GM12872 (cell line): ENCODE results near the gene LARP4.

Source experiments
- TF ChIP-seq, protein P1 (sequence below): IDR thresholded peaks from 3 replicates; pipeline ENCODE4 v1.5.1; 2011; ENCODE audit warnings: low read depth, mild to moderate bottlenecking, low read length, moderate library complexity; ENCODE audit not compliant: insufficient read depth

LARP4 gene

DNA sequence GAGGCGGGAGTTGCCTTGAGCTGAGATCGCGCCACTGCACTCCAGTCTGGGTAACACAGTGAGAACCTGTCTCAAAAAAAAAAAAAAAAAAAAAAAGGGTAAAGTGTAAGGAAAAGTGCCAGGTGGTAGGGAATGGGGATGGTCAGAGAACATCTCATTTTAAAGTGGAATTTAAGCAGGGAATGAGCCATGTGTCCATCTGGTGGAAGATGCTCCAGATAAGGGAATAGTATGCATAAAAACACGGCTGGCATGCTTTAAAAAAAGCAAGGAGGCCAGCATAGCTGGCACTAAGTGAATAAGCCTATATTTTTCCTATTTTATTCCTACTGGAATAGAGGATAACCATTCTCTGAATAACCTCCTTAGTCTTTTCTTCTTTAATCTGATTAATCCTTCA lies 38.0 kb upstream of the LARP4 start:
- TF ChIP-seq, protein P1, sequence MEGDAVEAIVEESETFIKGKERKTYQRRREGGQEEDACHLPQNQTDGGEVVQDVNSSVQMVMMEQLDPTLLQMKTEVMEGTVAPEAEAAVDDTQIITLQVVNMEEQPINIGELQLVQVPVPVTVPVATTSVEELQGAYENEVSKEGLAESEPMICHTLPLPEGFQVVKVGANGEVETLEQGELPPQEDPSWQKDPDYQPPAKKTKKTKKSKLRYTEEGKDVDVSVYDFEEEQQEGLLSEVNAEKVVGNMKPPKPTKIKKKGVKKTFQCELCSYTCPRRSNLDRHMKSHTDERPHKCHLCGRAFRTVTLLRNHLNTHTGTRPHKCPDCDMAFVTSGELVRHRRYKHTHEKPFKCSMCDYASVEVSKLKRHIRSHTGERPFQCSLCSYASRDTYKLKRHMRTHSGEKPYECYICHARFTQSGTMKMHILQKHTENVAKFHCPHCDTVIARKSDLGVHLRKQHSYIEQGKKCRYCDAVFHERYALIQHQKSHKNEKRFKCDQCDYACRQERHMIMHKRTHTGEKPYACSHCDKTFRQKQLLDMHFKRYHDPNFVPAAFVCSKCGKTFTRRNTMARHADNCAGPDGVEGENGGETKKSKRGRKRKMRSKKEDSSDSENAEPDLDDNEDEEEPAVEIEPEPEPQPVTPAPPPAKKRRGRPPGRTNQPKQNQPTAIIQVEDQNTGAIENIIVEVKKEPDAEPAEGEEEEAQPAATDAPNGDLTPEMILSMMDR, result no peak

DNA sequence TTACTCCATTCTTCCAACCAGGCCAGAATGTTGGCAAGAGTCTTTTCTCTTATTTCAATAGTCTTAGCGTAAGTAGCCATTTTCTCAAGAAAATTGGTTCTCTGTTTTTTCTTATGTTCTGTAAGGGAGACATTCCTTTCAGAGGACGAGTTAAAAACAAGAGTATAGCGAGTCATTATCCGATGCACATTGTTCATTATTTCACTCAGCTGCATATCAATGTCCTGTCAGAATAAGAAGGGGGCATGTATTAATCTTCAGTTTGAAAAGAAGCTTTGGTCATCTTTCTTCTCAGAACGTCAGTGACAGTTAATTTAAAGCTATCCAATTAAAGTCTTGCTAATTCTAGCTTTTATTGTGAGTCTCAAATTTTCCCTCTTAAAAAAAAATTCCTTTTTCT lies 37.5 kb upstream of the LARP4 start:
- TF ChIP-seq, protein P1, result no peak

DNA sequence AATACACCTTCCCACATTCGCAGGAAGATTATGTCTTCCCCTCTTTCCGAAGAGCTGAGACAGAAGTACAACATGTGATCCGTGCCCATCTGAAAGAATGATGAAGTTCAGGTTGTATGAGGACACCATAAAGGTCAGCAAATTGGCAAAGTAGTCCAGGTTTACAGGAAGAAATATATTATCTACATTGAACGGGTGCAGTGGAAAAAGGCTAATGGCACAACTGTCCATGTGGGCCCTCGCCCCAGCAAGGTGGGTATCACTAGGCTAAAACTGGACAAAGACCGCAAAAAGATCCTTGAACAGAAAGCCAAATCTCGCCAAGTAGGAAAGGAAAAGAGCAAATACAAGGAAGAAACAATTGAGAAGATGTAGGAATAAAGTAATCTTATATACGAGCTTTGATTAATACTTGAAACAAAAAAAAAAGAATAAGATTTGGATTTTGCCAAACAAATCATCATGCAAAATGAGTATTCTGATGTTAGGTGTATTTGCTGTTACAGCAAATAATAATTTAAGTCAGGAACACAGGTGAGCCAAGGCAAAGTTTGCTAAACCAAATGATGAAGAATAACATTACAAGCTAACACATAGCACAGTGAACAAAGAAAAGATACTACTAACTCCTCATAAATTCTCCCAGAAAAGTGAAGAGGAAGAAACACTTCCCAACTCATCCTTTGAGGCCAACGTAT lies 34.8 kb upstream of the LARP4 start:
- TF ChIP-seq, protein P1, result no peak

DNA sequence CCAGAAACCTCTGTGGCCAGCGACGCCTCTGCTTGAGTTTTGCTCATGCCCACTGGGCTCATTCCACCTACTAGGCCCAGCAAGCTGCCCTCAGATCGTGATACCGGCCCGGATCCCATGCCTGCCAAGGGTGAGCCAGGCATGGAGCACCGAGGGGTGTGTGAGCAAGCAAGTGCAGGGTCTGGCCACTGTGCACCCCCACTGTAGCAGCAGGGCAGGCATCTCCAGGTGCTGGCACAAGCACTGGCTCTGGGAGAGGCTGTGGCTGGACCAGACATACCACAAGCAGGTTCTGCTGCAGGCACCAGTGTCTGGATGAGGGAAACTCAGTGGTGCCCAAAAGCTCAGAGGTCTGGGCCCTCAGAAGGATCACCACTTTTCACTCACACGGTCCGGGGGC lies 24.9 kb upstream of the LARP4 start:
- TF ChIP-seq, protein P1, result no peak

DNA sequence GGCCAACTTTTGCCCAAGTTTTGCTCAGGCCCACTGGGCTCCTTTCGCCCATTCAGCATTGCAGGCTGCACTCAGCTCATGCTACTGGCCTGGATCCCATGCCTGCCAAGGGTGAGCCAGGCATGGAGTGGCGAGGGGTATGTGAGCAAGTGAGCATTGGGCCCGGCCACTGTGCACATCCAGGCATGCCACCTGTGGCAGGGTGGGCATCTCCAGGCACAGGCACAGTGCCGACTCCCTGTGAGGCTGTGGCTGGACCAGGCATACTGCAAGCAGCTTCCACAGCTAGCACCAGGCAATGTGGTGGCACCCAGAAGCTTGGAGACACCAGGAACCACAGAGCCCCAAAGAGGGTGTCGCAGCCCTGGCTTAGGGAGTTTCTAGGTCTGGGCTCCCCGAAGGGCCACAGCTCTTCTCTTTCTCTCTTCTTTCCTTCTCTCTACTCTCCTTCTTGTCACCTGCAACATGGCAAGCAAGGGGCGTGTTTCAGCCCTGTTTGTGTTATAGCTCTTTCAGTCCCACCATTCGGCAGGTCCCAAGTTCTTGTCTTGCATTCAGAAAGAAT lies 19.8 kb upstream of the LARP4 start:
- TF ChIP-seq, protein P1, result no peak

DNA sequence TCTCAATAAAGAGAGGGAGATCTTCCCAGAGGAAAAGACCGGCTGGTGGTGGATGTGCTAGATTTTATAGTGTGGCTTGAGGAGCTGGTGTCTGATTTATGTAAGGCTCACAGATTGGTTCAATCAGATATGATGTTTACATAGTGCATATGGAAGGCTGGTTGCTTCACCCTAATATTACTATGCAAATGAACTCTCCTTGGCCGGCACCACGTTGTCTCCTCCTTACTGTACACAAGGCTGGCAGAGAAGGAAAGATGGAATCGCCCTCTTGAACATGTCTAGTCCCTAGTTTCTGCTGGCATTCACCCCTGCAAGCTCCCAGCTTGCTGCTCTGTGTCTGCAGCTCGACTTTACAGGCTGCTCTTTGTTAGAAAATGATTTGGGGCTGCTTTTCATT lies 13.2 kb upstream of the LARP4 start:
- TF ChIP-seq, protein P1, result no peak

DNA sequence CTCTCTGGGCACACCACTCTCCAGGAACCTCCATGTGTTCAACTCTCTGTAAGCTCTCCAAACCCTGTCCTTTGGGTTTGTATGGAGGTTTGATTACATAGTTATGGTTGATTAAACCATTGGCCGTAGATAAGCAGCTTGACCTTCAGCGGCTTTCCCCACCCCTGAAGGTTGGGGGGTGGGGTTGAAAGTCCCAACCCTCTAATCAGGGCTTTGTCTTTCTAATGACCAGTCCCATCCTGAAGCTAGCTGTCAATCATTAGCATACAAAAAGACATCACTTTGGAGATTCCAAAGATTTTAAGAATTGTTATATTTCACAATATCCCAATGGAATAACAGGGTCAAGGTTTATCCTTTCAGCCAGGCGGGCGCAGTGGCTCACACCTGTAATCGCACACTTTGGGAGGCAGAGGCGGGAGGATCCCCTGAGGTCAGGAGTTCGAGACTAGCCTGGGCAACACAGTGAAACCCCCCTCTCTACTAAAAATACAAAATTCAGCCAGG lies 12.7 kb upstream of the LARP4 start:
- TF ChIP-seq, protein P1, result no peak
